ENCODE measurements around the gene RC3H1. TPM values are rescaled to one million over a fixed set of nuclear protein-coding genes. Genes with fewer than 3 reads are reported as not detected.

RC3H1 gene
- total and polyA plus RNA-seq, 5 donors: 4.3 to 25.0 (median 23.3) TPM

DNA sequence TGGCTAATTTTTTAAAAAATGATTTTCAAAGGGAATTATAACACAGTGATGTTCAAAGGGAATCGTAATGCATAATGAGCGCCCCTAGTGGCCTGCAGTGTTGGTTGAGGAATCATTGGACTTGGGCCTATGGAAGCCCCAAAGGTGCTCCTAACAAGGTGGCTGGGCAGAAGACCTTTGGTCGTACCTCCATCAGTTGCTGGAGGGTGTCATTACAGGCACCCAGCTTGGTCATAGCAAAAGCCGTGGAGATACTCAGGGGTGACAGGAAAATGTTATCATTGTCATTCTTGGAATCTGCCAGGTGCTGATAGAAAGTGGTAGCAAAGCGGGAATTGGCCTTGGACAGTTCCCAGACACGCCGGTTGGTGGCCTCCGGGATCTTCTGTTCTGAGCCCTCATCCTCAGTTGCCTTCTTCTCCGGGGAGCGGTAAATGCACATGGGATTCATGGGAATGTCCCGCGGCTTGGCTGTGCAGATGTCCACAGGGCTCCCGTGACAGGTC lies 107.7 kb downstream of the RC3H1 start:
- ATAC-seq: no peak
- Histone ChIP-seq H3K27me3 (ENCODE audit: control insufficient read depth, insufficient read depth) (no peaks in the 10 kb centered on the region), H3K27ac (ENCODE audit: low read length) (no peak overlapping the region), H3K4me3 (ENCODE audit: low read length) (no peak overlapping the region), H3K4me1 (ENCODE audit: control insufficient read depth, insufficient read depth, low read length) (no peaks in the 10 kb centered on the region), H3K9me3 (ENCODE audit: control insufficient read depth, low read length) (no peaks in the 10 kb centered on the region)
- DNase-seq: no peak
- intact Hi-C loops (cut with DNase I): no loop called here
- 83% methylated on average over 13 of the region's 13 CpGs for WGBS

DNA sequence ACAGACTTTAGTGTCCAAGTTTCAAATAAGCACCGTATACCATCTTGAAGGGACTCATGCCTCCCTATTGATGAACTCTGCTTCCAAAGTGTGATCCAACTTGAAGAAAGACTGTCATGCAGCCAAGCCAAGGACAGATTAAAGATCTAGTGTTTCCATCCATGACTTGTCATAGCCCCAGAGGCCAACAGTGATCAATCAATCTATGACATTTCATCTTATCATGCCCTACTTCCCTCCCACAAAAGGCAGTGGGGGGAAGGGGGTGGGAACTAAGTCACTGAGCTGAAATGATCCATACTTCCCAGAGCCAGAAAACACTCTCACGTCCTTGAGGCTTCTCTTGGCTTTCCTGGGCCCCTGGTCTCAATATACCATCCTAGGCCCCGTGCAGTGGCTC lies 109.0 kb downstream of the RC3H1 start:
- H3K4me3 ChIP-seq (ENCODE audit: low read length): no peak overlapping the region
- ATAC-seq (no peak), DNase-seq (no peak)
- H3K4me1 ChIP-seq (ENCODE audit: control insufficient read depth, insufficient read depth, low read length): no peaks in the 10 kb centered on the region
- no peaks in the 10 kb centered on the region for H3K27me3 ChIP-seq (ENCODE audit: control insufficient read depth, insufficient read depth)
- intact Hi-C loops (cut with DNase I): no loop called here
- no peaks in the 10 kb centered on the region for H3K9me3 ChIP-seq (ENCODE audit: control insufficient read depth, low read length)
- H3K27ac ChIP-seq (ENCODE audit: low read length): no peak overlapping the region
- WGBS: 83% methylated on average over 3 of the region's 3 CpGs

DNA sequence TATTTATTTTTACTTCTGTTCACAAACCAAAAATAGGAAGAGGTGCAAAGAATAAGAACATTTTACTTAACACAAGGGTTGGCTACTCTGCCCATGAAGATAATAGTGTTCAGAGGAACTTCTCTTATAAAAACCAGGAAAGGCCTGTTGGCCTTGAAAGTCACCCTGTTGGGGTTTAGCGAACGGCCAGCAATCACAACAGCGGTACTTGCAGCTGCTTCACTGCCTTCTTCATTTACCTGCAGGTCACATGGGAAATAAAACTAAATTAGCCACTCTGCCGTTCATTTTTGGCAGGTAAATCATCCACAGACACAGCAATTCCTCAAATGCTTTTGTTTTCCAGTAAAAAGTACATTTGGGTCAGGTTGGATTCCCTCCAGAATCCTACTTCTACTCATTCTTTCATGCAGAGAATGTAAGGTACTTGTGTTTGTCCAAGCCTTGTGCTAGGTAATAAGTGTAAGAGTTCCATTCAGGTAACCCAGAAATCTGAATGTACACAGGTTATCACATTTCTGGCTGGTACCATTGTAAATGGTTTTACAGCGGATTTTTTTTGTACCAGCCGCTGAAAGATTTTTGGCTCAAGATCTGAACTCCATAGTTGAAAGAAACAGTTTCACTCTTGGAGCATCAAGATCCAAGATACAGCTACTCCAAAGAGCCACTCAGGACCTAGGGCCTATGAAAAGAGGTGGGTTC lies 118.2 kb downstream of the RC3H1 start:
- 88% methylated on average over 6 of the region's 6 CpGs for WGBS
- ATAC-seq (no peak), DNase-seq (no peak)
- no peaks in the 10 kb centered on the region for H3K4me1 ChIP-seq (ENCODE audit: control insufficient read depth, insufficient read depth, low read length)
- no peaks in the 10 kb centered on the region for H3K27me3 ChIP-seq (ENCODE audit: control insufficient read depth, insufficient read depth)
- H3K4me3 ChIP-seq (ENCODE audit: low read length): no peak overlapping the region
- intact Hi-C loops (cut with DNase I): no loop called here
- no peak overlapping the region for H3K27ac ChIP-seq (ENCODE audit: low read length)
- no peaks in the 10 kb centered on the region for H3K9me3 ChIP-seq (ENCODE audit: control insufficient read depth, low read length)

DNA sequence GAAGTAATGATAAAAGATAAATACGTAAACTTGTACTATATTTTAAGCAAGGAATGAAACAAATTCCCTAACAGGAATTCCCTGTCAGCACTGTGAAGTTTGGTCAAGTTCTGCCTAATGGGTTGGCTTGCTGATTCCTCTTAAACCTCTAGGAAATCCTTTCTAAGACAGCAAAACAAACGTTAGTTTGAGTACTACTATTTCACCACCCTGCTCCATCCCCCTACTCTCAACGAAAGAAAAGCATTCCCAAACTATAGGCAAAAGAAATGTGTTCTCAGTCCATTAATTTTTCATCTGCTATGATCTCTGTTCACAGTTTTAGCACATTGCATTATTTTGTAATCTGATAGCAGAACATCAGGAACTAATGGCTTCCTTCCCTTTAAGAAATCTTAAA lies 121.2 kb downstream of the RC3H1 start:
- ATAC-seq (no peak), DNase-seq (no peak)
- Histone ChIP-seq H3K27me3 (ENCODE audit: control insufficient read depth, insufficient read depth) (no peaks in the 10 kb centered on the region), H3K4me3 (ENCODE audit: low read length) (no peak overlapping the region), H3K4me1 (ENCODE audit: control insufficient read depth, insufficient read depth, low read length) (peaks cover 1% of the 10 kb centered on the region), H3K9me3 (ENCODE audit: control insufficient read depth, low read length) (no peaks in the 10 kb centered on the region), H3K27ac (ENCODE audit: low read length) (no peak overlapping the region)
- 52% methylated on average over 3 of the region's 3 CpGs for WGBS
- intact Hi-C loops (cut with DNase I): no loop called here

DNA sequence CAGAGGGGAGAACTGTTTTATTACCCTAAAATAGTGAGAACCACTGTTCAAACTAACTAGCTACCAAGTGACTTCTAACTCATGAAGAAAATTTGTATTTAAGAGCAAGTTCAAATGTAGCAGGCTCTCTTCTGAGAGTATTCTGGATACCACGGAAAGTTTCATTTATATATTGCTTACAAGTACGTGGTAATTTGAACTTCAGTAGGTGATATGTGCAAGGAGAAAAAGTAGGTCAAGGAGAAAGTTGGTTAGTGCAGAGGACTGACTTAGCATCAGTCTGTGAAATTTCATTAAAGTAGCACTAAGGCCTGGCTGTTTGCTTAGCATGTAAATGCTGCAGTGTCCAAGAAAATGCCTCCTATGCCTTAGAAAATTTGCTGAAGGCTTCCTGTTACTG lies 121.7 kb downstream of the RC3H1 start:
- WGBS: 72% methylated on average over 2 of the region's 2 CpGs
- Histone ChIP-seq H3K4me3 (ENCODE audit: low read length) (no peak overlapping the region), H3K9me3 (ENCODE audit: control insufficient read depth, low read length) (no peaks in the 10 kb centered on the region), H3K4me1 (ENCODE audit: control insufficient read depth, insufficient read depth, low read length) (peaks cover 1% of the 10 kb centered on the region), H3K27me3 (ENCODE audit: control insufficient read depth, insufficient read depth) (no peaks in the 10 kb centered on the region), H3K27ac (ENCODE audit: low read length) (no peak overlapping the region)
- intact Hi-C loops (cut with DNase I): no loop called here
- DNase-seq (no peak), ATAC-seq (no peak)

GRCh38 chr1:173894189-173894588 lies 128.0 kb downstream of the RC3H1 start:
- Histone ChIP-seq H3K9me3 (ENCODE audit: control insufficient read depth, low read length) (no peaks in the 10 kb centered on the region), H3K27ac (ENCODE audit: low read length) (no peak overlapping the region), H3K4me1 (ENCODE audit: control insufficient read depth, insufficient read depth, low read length) (peaks cover 1% of the 10 kb centered on the region), H3K27me3 (ENCODE audit: control insufficient read depth, insufficient read depth) (no peaks in the 10 kb centered on the region), H3K4me3 (ENCODE audit: low read length) (no peak overlapping the region)
- intact Hi-C loops (cut with DNase I): no loop called here
- DNase-seq (no peak), ATAC-seq (no peak)
- 74% methylated on average over 3 of the region's 3 CpGs for WGBS

DNA sequence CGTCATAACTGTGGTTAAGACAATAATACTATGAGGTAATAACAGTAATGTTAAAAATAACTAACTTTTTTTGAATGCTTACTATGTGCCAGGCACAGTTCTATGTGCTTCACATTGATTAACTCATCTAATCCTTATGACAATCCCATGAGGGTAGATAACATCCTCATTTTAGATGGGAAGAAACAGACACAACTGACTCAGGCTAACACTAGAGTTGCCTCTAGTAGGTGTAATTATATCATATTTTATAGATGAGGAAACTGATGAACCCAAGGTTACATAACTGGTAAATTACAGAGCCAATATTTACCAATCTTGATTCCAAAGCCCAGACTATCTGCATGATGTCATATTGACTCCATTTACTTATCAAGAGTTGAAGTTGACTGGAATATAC lies 128.5 kb downstream of the RC3H1 start:
- no peak for ATAC-seq
- no peaks in the 10 kb centered on the region for H3K9me3 ChIP-seq (ENCODE audit: control insufficient read depth, low read length)
- intact Hi-C loops (cut with DNase I): no loop called here
- H3K27ac ChIP-seq (ENCODE audit: low read length): no peak overlapping the region
- no peaks in the 10 kb centered on the region for H3K27me3 ChIP-seq (ENCODE audit: control insufficient read depth, insufficient read depth)
- peaks cover 1% of the 10 kb centered on the region for H3K4me1 ChIP-seq (ENCODE audit: control insufficient read depth, insufficient read depth, low read length)
- DNase-seq: no peak
- no peak overlapping the region for H3K4me3 ChIP-seq (ENCODE audit: low read length)
- 96% methylated on average over 1 of the region's 1 CpG for WGBS

DNA sequence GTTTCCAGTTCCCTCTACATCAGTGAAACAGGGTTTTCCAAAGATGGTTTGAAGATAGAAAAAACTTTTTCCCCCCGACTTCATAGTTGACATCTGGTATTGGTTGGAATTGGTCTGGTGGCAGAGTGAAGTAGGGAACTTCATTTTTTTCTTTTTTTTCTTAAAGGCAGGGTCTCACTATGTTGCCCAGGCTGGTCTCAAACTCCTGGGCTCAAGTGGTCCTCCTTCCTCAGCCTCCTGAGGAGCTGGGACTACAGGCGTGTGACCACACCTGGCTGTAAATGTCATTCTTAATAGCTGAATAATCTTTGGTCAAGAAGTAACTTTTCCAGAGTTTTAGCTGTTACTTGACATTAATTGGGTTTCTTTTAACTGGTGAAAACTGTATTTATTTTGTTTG lies 132.3 kb downstream of the RC3H1 start:
- DNase-seq (no peak), ATAC-seq (no peak)
- Histone ChIP-seq H3K27ac (ENCODE audit: low read length) (no peak overlapping the region), H3K9me3 (ENCODE audit: control insufficient read depth, low read length) (no peaks in the 10 kb centered on the region), H3K4me1 (ENCODE audit: control insufficient read depth, insufficient read depth, low read length) (no peaks in the 10 kb centered on the region), H3K4me3 (ENCODE audit: low read length) (no peak overlapping the region), H3K27me3 (ENCODE audit: control insufficient read depth, insufficient read depth) (no peaks in the 10 kb centered on the region)
- WGBS: 97% methylated on average over 2 of the region's 2 CpGs
- intact Hi-C loops (cut with DNase I): no loop called here

GRCh38 chr1:173888749-173889148 lies 133.4 kb downstream of the RC3H1 start:
- Histone ChIP-seq H3K27ac (ENCODE audit: low read length) (no peak overlapping the region), H3K4me1 (ENCODE audit: control insufficient read depth, insufficient read depth, low read length) (no peaks in the 10 kb centered on the region), H3K4me3 (ENCODE audit: low read length) (no peak overlapping the region), H3K27me3 (ENCODE audit: control insufficient read depth, insufficient read depth) (no peaks in the 10 kb centered on the region), H3K9me3 (ENCODE audit: control insufficient read depth, low read length) (no peaks in the 10 kb centered on the region)
- ATAC-seq (no peak), DNase-seq (no peak)
- intact Hi-C loops (cut with DNase I): no loop called here

DNA sequence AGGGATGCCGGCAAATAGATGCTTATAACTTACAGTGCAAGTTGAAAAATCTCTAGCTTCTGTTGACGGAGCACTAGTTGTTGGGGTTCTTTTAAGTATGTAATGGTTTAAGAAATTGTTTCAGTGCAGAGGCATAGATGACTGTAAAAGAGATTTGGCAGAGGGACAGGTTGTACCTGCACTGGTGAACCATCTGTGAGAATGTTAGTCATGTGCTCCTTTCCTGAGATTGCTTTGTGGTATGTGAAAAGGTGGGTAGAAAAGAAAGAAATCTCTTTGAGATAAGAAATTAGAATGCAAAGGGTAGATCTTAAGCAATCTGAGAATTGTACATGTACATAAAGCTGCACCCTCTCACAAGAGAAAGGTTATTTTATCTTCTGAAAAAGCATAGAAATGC lies 134.5 kb downstream of the RC3H1 start:
- H3K4me1 ChIP-seq (ENCODE audit: control insufficient read depth, insufficient read depth, low read length): no peaks in the 10 kb centered on the region
- 95% methylated on average over 2 of the region's 2 CpGs for WGBS
- DNase-seq: no peak
- H3K9me3 ChIP-seq (ENCODE audit: control insufficient read depth, low read length): no peaks in the 10 kb centered on the region
- no peak overlapping the region for H3K4me3 ChIP-seq (ENCODE audit: low read length)
- intact Hi-C loops (cut with DNase I): no loop called here
- H3K27ac ChIP-seq (ENCODE audit: low read length): no peak overlapping the region
- H3K27me3 ChIP-seq (ENCODE audit: control insufficient read depth, insufficient read depth): no peaks in the 10 kb centered on the region
- no peak for ATAC-seq

DNA sequence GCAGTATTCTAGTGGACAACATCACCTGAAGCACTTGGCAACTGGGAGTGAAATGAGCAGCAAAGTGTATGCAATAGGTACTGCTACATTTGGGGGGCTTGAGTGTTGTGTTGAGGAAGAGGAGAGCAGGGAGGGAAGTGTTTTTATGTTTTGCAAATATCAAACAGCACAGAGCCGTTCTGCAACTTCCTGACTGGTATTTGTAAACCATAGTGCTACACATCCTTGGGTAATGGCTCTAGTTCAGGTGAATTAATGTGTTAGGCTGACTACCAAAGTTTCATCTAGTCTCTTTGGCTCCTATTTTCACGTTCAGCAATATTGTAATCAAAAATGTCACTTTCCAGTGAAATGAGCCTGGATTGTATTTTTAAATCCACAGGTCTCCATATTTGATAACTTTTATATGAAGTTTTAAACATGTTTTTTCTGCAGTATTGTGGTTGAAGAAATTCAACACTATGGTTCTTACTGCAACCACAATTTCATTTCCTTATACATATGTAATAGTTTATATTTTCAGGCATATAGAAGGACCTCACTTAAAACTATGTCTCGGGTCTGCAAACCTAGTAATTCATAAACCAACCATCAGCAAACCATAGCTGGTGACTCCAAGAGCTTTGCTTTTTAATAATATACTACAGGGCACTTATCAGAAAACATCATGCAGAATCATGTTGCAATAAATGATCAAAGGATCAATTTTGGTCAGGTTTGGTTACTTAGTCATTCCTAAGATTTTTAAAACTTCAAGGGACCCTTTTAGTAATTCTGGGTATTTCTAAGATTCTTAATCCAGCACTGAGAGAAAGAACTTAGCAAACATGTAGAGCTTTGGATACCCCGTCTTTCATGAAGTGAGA lies 135.2 kb downstream of the RC3H1 start:
- 84% methylated on average over 4 of the region's 4 CpGs for WGBS
- Histone ChIP-seq H3K27me3 (ENCODE audit: control insufficient read depth, insufficient read depth) (no peaks in the 10 kb centered on the region), H3K9me3 (ENCODE audit: control insufficient read depth, low read length) (no peaks in the 10 kb centered on the region), H3K4me3 (ENCODE audit: low read length) (no peak overlapping the region), H3K27ac (ENCODE audit: low read length) (no peak overlapping the region), H3K4me1 (ENCODE audit: control insufficient read depth, insufficient read depth, low read length) (no peaks in the 10 kb centered on the region)
- DNase-seq (no peak), ATAC-seq (no peak)
- intact Hi-C loops (cut with DNase I): no loop called here

All from right cardiac atrium (tissue), 5 donors.